ENCODE measurements around the gene FREM2.

- TF ChIP-seq, protein P1, sequence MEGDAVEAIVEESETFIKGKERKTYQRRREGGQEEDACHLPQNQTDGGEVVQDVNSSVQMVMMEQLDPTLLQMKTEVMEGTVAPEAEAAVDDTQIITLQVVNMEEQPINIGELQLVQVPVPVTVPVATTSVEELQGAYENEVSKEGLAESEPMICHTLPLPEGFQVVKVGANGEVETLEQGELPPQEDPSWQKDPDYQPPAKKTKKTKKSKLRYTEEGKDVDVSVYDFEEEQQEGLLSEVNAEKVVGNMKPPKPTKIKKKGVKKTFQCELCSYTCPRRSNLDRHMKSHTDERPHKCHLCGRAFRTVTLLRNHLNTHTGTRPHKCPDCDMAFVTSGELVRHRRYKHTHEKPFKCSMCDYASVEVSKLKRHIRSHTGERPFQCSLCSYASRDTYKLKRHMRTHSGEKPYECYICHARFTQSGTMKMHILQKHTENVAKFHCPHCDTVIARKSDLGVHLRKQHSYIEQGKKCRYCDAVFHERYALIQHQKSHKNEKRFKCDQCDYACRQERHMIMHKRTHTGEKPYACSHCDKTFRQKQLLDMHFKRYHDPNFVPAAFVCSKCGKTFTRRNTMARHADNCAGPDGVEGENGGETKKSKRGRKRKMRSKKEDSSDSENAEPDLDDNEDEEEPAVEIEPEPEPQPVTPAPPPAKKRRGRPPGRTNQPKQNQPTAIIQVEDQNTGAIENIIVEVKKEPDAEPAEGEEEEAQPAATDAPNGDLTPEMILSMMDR (IDR thresholded peaks at IDR 0.05; ENCODE audit: low read length) = no peak
- TF ChIP-seq EZH2phosphoT487 (IDR thresholded peaks at IDR 0.05; ENCODE audit: low read length) (no peak), EZH2 (optimal IDR thresholded peaks at IDR 0.05; ENCODE audit: low read depth, low read length) (no peak)
Observed at GRCh38 chr13:38814331-38814730, 127.5 kb downstream of the FREM2 start.

Measured in MM.1S (cell line).